Measurements from ENCODE around the gene KRTAP1-3.
"Not testable (repeated sequence)": the region's sequence is repeated elsewhere in the genome, so short reads cannot be mapped to it uniquely, and the experiment has no call there.

Gene KRTAP1-3, protein sequence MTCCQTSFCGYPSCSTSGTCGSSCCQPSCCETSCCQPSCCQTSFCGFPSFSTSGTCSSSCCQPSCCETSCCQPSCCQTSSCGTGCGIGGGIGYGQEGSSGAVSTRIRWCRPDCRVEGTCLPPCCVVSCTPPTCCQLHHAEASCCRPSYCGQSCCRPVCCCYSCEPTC

DNA sequence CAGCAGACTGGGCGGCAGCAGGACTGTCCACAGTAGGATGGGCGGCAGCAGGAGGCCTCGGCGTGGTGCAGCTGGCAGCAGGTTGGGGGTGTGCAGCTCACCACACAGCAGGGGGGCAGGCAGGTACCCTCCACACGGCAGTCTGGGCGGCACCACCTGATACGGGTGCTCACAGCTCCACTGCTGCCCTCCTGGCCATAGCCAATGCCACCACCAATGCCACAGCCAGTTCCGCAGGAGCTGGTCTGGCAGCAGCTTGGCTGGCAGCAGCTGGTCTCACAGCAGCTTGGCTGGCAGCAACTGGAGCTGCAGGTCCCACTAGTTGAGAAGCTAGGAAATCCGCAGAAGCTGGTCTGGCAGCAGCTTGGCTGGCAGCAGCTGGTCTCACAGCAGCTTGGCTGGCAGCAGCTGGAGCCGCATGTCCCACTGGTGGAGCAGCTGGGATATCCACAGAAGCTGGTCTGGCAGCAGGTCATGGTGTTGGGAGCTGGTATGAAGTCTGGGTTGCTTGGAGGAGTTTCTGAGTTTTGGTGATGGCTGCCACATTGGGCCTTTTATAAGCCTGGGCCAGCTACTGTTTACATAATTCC, at the start of gene KRTAP1-3:
TSS of gene KRTAP1-3 (minus strand) at position 529 of the 590 bp plus-strand sequence. CDS start at position 476, 53 bp downstream.
- DNase-seq = peak; percentile 76

DNA sequence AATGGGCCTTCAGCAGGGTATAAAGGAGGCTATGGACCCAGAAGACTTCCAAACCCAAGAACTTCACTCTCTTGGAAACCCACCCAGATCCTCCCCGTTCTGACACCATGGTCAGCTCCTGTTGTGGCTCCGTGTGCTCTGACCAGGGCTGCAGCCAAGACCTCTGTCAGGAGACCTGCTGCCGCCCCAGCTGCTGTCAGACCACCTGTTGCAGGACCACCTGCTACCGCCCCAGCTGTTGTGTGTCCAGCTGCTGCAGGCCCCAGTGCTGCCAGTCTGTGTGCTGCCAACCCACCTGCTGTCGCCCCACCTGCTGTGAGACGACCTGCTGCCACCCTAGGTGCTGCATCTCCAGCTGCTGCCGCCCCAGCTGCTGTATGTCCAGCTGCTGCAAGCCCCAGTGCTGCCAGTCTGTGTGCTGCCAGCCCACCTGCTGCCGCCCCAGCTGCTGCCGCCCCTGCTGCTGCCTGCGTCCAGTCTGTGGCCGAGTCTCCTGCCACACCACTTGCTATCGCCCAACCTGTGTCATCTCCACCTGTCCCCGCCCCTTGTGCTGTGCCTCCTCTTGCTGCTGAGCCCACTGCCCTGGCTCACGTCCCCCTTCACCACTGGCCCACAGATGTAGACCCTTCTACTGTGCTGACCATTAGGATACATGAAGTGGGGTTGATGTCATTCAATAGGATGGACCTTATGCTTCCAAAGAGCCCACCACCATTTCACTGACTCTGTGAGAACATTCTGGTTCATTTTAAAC, 49.6 kb upstream of the KRTAP1-3 start, which contains the start of gene KRTAP4-7:
TSS of gene KRTAP4-7 (plus strand) at position 51 of the 757 bp plus-strand sequence. CDS start at position 108, 57 bp downstream.
- DNase-seq = not testable (repeated sequence)

- not testable (repeated sequence) for DNase-seq
Measured at GRCh38 chr17:41083427-41083826, 48.8 kb upstream of the KRTAP1-3 start.

DNA sequence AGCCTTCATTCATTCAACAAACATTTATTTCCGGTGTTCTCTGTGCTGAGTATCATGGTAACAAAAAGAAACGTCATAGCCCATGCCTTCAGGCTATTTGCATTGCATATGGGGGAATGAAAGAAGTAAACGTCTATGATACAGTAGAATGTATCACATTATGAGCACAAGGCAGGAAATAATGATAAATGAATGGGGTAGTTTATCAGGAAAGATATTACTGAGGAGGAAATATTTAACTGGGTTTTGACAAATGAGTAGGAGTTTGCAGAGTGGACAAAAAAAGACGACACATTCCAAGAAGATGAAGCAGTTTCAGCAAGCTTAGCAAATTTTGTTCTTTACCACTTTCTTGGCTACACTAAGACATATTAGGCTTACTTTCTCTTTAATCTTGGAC, 48.0 kb upstream of the KRTAP1-3 start:
- DNase-seq = no peak

DNA sequence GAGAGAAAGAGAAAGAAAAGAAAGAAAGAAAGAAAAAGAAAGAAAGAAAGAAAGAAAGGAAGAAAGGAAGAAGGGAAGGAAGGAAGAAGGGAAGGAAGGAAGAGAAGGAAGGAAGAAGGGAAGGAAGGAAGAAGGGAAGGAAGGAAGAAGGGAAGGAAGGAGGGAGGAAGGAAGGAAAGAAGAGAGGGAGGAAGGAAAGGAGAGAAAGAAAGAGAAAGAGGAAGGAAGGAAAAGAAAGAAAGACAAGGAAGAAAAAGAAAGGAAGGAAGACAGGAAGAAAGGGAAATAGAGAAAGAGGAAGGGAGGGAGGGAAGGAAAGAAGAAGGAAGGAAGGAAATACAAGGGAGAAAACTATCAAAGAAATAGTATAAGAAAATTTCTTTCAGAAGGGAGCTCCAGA, 42.1 kb upstream of the KRTAP1-3 start:
- DNase-seq = no peak

DNA sequence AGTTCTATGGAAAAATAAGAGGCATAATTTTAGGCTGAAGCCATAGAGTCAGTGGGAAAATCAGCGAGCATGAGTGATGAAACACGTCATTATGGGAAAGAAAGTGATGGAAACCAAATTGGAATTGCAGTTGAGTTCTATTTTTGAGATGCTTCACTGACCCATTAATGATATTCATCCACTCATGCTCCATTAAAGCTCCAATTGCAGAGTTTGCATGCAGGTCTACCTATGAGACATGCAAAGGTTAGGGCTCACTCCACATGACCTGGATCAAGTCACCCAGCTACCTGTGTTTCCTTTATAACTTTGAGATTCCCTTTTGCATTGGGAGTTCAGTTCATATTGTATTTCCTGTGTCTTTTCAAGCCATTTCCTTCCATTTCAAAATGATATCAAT, 39.0 kb upstream of the KRTAP1-3 start:
- no peak for DNase-seq

DNA sequence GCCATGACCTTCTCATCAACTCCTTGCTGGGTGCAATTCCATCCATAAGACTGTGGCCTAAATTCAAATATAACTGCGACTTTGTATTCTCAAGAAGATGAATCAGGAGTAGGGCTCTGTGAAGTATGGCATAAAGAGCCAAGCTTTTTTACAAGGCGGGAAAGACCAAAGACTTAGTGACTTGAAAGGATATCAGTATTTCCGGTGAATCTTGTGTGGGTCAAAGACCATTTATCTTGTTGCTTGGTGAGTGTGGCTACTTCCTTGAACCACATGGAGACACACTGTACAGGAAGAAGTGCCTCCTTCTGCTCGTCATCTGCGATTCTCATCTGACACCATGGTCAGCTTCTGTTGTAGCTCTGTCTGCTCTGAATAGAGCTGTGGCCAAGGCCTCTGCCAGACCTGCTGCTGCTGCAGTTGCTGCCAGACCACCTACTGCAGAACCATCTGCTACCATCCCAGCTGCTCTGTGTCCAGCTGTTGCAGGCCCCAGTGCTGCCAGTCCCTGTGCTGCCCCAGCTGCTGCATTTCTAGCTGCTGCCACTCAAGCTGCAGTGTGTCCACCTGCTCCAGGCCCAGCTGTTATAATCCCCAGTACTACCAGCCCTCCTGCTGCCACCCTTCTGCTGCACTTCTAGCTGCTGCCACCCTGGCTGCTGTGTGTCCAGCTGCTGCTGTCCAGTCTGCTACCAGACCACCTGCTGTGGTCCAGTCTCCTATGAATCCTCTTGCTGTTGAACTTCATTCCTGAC, 37.1 kb upstream of the KRTAP1-3 start:
- no peak for DNase-seq

GRCh38 chr17:41069031-41069430, 34.4 kb upstream of the KRTAP1-3 start:
- DNase-seq = no peak

DNA sequence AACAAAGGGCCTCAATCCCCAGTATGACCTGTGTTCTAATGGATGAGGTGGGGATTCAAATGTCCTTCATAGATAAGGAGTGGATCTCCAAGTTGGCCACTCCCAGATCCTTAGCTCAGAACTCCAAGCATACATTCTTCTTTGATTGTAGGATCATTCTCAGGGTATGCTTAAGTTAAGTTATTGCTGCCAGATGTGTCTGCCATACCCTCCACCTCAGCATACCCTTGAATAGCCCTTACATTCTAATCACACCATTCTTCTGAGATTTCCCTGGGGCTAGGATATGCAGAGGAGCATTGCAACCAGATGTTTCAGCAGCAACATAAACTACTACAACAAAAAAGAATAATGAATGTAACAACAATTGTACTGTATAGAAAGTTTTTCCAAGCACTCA, 32.6 kb upstream of the KRTAP1-3 start:
- no peak for DNase-seq

GRCh38 chr17:41065829-41066624, 31.4 kb upstream of the KRTAP1-3 start, which contains the start of gene KRTAP2-4:
Gene KRTAP2-4 (minus strand): TSS chr17:41065879. CDS start chr17:41065845, 34 bp downstream.
- DNase-seq = no peak

DNA sequence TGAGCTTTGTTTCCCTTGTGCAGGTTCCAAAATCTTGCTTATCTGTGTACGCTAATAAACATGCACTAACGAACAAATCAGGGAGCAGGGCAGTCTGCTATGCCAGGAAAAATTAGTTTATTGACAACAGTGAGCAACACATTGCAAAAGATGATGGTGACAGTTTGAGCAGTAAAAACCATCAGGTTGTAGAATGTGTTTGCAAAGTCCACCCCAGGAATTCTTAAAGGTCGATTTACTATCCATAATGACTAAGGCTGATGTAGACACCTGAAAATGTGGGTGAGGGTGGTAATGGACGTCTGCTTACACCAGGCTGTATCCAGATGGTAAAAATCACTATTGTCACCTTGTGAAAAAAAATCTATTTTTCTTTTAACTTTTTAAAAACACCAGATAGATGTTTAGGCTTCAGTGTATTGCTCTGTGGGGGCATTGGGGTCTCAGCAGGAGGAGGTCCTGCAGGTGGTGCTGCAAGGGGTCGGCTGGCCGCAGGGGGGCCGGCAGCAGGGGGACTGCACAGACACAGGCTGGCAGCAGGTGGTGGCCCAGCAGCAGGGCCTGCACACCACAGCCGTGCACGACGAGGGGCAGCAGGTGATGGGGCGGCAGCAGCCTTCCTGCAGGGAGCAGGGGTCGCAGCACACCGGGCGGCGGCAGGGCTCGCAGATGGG, 30.5 kb upstream of the KRTAP1-3 start:
- not testable (repeated sequence) for DNase-seq

DNA sequence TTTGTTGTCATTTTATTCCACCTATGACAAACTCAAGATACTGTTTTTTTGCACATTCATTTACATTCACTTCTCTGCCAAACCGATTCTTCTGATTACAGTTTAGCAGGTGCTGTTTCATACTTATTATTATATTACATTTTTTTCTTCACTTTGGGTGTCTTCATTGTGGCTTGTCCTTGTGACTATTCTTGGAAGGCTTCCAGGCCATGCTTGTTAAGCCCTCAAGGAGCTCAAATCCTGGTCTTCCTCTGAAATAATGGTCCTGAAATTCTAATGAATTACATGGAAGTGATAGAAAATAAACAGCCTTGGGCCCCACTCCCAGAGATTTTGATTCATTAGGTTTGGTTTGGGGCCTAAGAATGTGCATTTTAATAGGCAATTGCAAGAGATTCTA, 29.6 kb upstream of the KRTAP1-3 start:
- no peak for DNase-seq

DNA sequence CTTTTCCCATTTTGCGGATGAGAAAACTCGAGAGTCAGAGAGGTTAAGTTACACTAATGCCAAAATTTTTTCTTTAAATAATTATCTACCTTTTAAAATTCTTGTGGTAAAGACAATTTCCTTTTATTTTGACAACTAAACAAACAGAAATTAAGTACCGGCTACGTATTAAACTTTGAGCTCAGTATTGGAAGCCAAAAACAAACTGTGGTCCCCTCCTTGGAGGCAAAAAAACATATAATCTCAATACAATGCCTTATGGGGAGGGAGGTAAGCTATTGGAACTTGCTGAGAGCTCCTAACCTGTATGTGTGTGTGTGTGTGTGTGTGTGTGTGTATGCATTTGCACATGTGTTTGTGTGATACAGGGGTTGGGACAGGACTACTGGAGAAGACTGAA, 28.8 kb upstream of the KRTAP1-3 start:
- no peak for DNase-seq

DNA sequence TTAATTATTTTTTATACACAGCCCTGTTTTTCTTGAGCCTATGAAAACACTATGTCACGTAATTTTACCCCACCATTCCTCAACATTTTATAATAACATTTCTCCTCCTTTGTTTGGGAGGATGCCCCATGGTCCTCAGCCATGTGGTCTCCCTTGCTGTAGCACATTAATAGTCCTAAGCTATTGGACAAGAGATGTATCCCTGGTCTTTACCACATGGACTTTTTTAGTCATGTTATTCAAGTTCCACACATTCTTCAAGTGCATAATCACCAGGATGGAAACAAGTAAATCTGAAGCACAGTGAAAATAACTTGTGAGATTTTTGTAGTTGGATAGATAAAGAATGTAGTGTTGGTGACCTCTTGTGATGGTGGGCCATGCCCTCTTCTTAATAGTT, 27.3 kb upstream of the KRTAP1-3 start:
- DNase-seq = no peak

- DNase-seq = peak; percentile 35
Measured at GRCh38 chr17:41060052-41060604, 25.5 kb upstream of the KRTAP1-3 start, which contains the start of gene KRTAP2-3. Gene KRTAP2-3 (minus strand): TSS chr17:41060114. CDS start chr17:41060050, 64 bp downstream.

- DNase-seq = not testable (repeated sequence)
Measured at GRCh38 chr17:41059276-41060051, 24.8 kb upstream of the KRTAP1-3 start.

- DNase-seq = no peak
Measured at GRCh38 chr17:41058741-41059140, 24.1 kb upstream of the KRTAP1-3 start.

DNA sequence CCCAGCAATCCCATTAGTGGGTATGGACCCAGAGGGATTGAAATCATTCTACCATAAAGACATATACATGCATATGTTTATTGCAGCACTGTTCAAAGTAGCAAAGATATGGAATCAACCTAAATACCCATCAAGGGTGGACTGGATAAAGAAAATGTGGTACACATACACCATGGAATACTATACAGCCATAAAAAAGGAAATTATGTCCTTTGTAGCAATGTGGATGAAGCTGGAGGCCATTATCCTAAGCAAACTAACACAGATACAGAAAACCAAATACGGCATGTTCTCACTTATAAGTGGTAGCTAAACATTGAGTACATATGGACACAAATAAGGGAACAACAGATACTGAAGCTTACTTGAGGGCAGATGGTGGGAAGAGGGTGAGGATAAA, 22.9 kb upstream of the KRTAP1-3 start:
- no peak for DNase-seq

DNA sequence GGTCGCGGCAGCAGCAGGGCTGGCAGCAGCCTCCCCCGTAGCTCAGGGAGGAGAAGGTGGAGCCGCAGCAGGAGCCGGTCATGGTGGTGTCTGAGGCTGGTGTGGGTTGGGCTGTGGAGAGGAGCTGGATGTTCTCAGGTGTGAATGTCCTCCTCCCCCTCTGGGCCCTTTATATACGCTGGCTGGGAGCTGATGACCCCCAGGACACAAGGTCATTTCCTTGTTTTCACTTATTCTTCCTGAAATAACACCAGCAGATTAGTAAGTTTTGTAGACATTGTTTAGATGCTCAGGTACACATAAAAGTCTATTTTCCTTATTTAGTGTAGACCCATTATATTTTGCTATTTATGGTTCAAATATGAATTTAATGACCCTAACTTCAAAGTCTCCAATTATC, 20.5 kb upstream of the KRTAP1-3 start, which contains the start of gene KRTAP2-2:
TSS of gene KRTAP2-2 (minus strand) at position 101 of the 400 bp plus-strand sequence. CDS start at position 82, 19 bp downstream.
- DNase-seq = not testable (repeated sequence)

DNA sequence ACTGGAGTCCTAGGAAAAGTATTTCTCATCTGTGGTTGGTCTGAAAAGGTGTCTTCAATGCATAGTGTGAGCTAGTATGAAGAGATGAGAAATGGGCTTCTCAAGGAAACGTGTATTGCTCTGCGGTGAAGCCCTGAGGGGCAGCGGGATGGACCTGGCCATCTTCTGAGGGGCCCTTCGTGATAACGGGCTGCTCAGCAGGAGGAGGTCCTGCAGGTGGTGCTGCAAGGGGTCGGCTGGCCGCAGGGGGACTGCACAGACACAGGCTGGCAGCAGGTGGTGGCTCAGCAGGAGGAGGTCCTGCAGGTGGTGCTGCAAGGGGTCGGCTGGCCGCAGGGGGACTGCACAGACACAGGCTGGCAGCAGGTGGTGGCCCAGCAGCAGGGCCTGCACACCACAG, 19.9 kb upstream of the KRTAP1-3 start:
- DNase-seq = not testable (repeated sequence)
